Natural killer cell (primary cell): Measurements from ENCODE around the gene EXOSC10. TPM values are rescaled to one million over a fixed set of nuclear protein-coding genes. Genes with fewer than 3 reads are reported as not detected.

Experiments
- ATAC-seq, 3 donors: fragments of 150-1000 bp in 2 of 3; fragments of 200-7000 bp in 1 of 3; cut with Tn5 transposase; 1 replicate in 1 of 3; 2 replicates in 2 of 3; pipeline ENCODE4 v1.10.0; 2021; ENCODE audit warnings: mild to moderate bottlenecking in 2 of 3, moderate library complexity in 2 of 3
- DNase-seq, 2 donors: peaks; one replicate each; pipeline versions ENCODE4 v3.0.0 to v3.0.0-alpha.2; 2013 to 2021; ENCODE audit warnings: mixed read lengths in 1 of 2
- H3K27ac ChIP-seq: one replicate; pipeline ENCODE4 v1.5.1; 2013; ENCODE audit warnings: mild to moderate bottlenecking, low read length
- H3K27me3 ChIP-seq: one replicate; pipeline ENCODE4 v1.6.1; 2013; ENCODE audit warnings: low read length; ENCODE audit not compliant: control insufficient read depth, insufficient read depth
- H3K36me3 ChIP-seq: one replicate; pipeline ENCODE4 v1.6.1; 2013; ENCODE audit warnings: low read length; ENCODE audit not compliant: control insufficient read depth, insufficient read depth
- H3K4me1 ChIP-seq: one replicate; pipeline ENCODE4 v1.6.1; 2013; ENCODE audit warnings: low read length; ENCODE audit not compliant: control insufficient read depth, insufficient read depth
- H3K4me3 ChIP-seq: one replicate; pipeline ENCODE4 v1.5.1; 2013; ENCODE audit warnings: low read length
- H3K9me3 ChIP-seq: one replicate; pipeline ENCODE4 v1.6.1; 2013; ENCODE audit warnings: low read length; ENCODE audit not compliant: control insufficient read depth, insufficient read depth
- H3K27ac Mint-ChIP-seq, 2 donors: one replicate each; pipeline ENCODE4 v1.8.0; 2022; ENCODE audit warnings: mild to moderate bottlenecking in 2 of 2, mixed read lengths in 2 of 2, moderate library complexity in 1 of 2
- H3K27me3 Mint-ChIP-seq, 2 donors: one replicate each; pipeline ENCODE4 v1.8.0; 2022; ENCODE audit warnings: low read depth in 2 of 2, mixed read lengths in 2 of 2
- H3K36me3 Mint-ChIP-seq: one replicate; pipeline ENCODE4 v1.8.0; 2022; ENCODE audit warnings: mixed read lengths
- H3K4me1 Mint-ChIP-seq, 2 donors: one replicate each; pipeline ENCODE4 v1.8.0; 2022; ENCODE audit warnings: mixed read lengths in 2 of 2
- H3K4me3 Mint-ChIP-seq: one replicate; pipeline ENCODE4 v1.8.0; 2022; ENCODE audit warnings: mild to moderate bottlenecking, moderate library complexity, mixed read lengths
- H3K9me3 Mint-ChIP-seq, 2 donors: one replicate each; pipeline ENCODE4 v1.8.0; 2022; ENCODE audit warnings: mixed read lengths in 2 of 2
- CTCF ChIP-seq: fragments of 200-600 bp; IDR thresholded peaks from one replicate; pipeline ENCODE4 v1.8.0; 2022; ENCODE audit warnings: antibody characterized with exemption
- WGBS: methylation state at CpG from one replicate; pipeline ENCODE4 v1.1.7; 2013; ENCODE audit warnings: missing lambda C conversion rate; ENCODE audit not compliant: insufficient coverage; 5-methylcytosine and 5-hydroxymethylcytosine counted together
- intact Hi-C: fragments of 100-400 bp; cut with micrococcal nuclease; formaldehyde crosslinking; loops from one replicate; pipeline ENCODE4 v1.14.2; 2022
- total RNA-seq, 4 donors: library from RNA; stranded (reverse); fragments of 120-200 nt in 1 of 4; gene quantifications; one replicate each; pipeline versions ENCODE4 v1.2.3 to v1.2.4, GENCODE V29; 2013 to 2022

EXOSC10 gene
- total RNA-seq, 3 donors from 2014 or later (not counting 1 experiment from before 2014, with no cell fraction given), result 85.2 to 97.2 (median 94.9) TPM

DNA sequence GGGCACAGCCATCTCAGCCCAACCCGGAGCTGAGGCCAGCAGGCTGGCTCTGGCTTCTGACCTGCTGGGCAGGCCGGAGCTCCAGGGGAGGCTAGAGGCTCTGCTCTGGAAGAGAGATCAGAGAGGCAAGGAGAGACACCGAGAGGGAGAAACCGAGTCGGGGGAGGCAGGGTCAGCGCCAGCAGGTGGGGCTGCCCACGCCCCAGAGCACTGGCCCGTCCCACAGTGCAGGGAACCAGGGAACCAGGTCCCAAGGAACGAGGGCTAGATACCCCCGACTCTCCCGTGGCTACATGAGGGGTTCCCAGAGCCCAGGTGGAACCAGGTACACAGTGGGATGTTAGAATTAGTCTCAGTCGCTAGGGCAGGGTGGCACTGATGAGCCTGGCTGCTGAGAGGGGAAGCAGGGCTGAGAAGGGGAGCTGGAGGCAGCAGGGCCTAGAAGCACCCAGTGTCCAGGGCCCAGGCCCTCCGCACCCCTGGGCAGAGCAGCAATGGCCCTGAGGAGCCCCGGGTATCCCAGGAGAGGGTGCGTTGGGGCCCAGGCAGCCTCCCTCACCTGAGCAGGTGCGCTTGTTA is 54.7 kb downstream of the EXOSC10 start:
- Histone ChIP-seq H3K9me3 (no peaks in the 10 kb centered on the region), H3K4me1 (no peaks in the 10 kb centered on the region), H3K27ac (no peak overlapping the region), H3K4me3 (no peak overlapping the region), H3K27me3 (no peaks in the 10 kb centered on the region), H3K36me3 (no peaks in the 10 kb centered on the region)
- no peak for DNase-seq
- H3K36me3 Mint-ChIP-seq, result no peaks in the 10 kb centered on the region
- no peaks in the 10 kb centered on the region for H3K4me1 Mint-ChIP-seq
- no peak overlapping the region for H3K27ac Mint-ChIP-seq
- H3K9me3 Mint-ChIP-seq, result no peaks in the 10 kb centered on the region
- WGBS, result 84% methylated on average over 16 of the region's 16 CpGs
- no peak for TF ChIP-seq CTCF
- intact Hi-C loops, result no loop called here
- ATAC-seq, result peak in 1 of 3 donors; percentile 26
- H3K4me3 Mint-ChIP-seq, result no peak overlapping the region
- H3K27me3 Mint-ChIP-seq, result no peaks in the 10 kb centered on the region

- no peak for DNase-seq
Measured at GRCh38 chr1:11044086-11044848, 55.4 kb downstream of the EXOSC10 start.

DNA sequence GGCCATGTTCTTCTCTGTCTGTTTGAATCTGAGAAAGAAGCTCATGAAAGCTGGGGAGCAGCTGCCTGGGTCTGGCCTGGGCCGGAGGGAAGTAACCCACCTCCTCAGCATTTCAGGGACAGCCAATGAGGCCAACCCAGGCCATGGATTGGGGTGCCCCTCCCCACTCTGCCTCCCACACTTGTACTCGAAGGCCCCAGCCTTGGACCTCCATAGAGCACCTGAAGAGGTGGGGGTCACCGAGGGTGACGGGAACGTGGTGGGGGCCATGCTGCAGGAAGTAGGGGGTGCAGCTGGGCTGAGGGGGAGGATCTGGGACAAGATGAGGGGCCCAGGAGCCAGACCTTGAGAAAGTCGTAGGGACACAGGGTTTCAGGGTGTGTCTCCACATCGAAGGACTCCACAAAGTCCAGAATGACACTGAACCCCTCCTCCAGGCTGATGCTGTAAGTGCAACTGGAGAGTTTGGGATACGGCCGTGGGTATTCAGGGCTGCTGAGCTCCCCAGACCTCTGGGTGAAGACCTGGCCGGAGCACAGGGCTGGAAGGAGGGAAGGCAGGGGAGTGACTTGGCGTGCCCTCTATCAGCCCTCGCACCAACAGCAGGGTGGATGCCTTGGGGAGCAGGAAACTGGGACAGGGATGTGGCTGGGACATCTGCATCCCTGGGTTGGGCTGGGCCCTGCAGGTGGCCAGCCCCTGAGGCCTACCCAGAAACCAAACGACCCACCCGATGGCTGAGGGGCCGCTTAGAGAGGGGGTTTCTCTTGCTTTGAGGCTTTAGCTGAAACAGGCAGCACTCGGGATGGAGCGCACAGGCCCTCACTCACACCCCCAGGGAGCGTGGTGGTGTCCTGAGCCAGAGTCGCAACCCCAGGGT is 56.4 kb downstream of the EXOSC10 start:
- no peak for TF ChIP-seq CTCF
- Mint-ChIP-seq H3K9me3 (no peaks in the 10 kb centered on the region), H3K27ac (no peak overlapping the region), H3K36me3 (no peaks in the 10 kb centered on the region), H3K4me3 (no peak overlapping the region), H3K27me3 (no peaks in the 10 kb centered on the region), H3K4me1 (no peaks in the 10 kb centered on the region)
- ATAC-seq (no peak), DNase-seq (no peak)
- intact Hi-C loops, result no loop called here
- Histone ChIP-seq H3K27ac (no peak overlapping the region), H3K4me1 (no peaks in the 10 kb centered on the region), H3K4me3 (no peak overlapping the region), H3K9me3 (no peaks in the 10 kb centered on the region), H3K27me3 (no peaks in the 10 kb centered on the region), H3K36me3 (no peaks in the 10 kb centered on the region)
- WGBS, result 82% methylated on average over 19 of the region's 19 CpGs

More at GRCh38 chr1:11044086-11044848, 55.4 kb downstream of the EXOSC10 start:
- ATAC-seq, result no peak
- H3K9me3 ChIP-seq, result no peaks in the 10 kb centered on the region
- no peaks in the 10 kb centered on the region for H3K27me3 Mint-ChIP-seq
- H3K36me3 Mint-ChIP-seq, result no peaks in the 10 kb centered on the region
- H3K4me1 ChIP-seq, result no peaks in the 10 kb centered on the region
- 82% methylated on average over 16 of the region's 16 CpGs for WGBS
- no peak overlapping the region for H3K4me3 ChIP-seq
- no peak overlapping the region for H3K27ac ChIP-seq
- H3K4me1 Mint-ChIP-seq, result no peaks in the 10 kb centered on the region
- H3K4me3 Mint-ChIP-seq, result no peak overlapping the region
- TF ChIP-seq CTCF, result no peak
- H3K36me3 ChIP-seq, result no peaks in the 10 kb centered on the region
- no peaks in the 10 kb centered on the region for H3K27me3 ChIP-seq
- intact Hi-C loops, result no loop called here
- H3K27ac Mint-ChIP-seq, result no peak overlapping the region
- H3K9me3 Mint-ChIP-seq, result no peaks in the 10 kb centered on the region
